ENCODE data around the gene ASIC3.
A peak's percentile ranks its signal among the peaks of the same experiment; 100 is the strongest.

Gene ASIC3

DNA sequence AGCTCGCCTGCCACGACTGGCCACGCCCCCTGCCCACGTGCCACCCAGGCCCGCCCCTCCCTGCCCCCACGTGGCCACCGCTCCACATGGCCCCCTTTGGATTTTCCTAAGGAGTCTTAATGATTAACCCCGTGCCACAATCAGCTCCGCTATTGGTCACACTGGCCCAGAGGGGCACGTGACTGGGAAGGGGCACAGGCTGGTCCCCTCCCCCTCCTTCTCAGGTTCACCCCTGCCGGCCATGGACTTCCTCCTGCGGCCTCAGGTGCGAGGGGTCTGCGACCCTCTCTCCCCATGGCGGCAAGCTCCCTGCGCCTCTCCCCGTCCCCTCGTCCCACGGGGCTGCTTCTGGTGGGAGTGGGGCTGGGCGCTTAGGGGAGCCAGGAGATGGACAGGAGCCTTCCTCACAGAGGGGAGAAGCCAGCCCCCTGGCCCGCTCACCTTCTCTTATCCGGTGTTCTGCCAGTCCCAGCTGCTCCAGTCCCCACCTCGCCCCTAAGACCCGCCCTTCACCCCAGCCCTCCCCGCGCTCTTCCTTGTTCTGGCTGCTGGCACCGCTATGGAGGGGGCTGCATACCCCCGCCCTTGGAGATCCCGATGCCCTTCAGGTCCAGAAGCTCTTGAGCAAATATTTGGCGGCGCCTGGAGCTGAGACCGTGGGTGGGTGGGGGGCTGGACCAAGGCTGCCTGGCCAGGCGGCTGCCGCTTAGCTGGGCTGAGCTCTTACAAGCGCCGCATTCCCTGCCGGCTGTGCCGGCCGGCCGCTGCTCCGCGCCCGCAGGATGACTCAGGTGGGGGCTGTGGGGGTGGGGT is 14.3 kb downstream of the ASIC3 start:
- 2% methylated on average over 39 to 43 of the region's 43 CpGs for WGBS, 2 experiments
- H3K4me3 ChIP-seq (ENCODE audit: insufficient read depth, low read depth, low read length): peak overlapping the region; percentile 33
- H3K4me1 ChIP-seq (ENCODE audit: control insufficient read depth, insufficient read depth, low read length): peaks cover 32% of the 10 kb centered on the region
- peaks cover 21% of the 10 kb centered on the region for H3K27me3 ChIP-seq (ENCODE audit: control insufficient read depth, insufficient read depth, low read length, poor library complexity, severe bottlenecking)
- no peak overlapping the region for H3K27ac ChIP-seq (ENCODE audit: insufficient read depth, low read depth, low read length, poor library complexity, severe bottlenecking)
- H3K9me3 ChIP-seq (ENCODE audit: control insufficient read depth, low read length): no peaks in the 10 kb centered on the region
- peaks cover 15% of the 10 kb centered on the region for H3K36me3 ChIP-seq (ENCODE audit: control insufficient read depth, insufficient read depth, low read length)

DNA sequence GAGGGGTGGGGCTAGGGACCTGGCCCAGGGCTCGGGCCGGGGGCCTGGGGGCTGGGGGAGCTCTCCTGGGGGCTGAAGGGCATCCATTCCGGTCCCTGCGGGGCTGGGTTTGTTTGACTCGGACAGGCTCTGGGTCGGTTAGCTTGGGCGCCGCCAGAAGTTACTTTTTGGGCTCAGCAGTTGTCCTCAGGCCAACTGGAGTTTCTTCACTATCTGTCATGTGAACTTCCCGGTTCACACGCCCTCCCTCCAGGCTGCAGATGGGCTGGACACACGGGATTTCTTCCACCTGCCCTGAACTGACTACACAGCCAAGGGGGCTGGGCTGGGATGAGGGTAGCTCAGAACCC is 14.9 kb downstream of the ASIC3 start:
- no peaks in the 10 kb centered on the region for H3K9me3 ChIP-seq (ENCODE audit: control insufficient read depth, low read length)
- H3K27ac ChIP-seq (ENCODE audit: insufficient read depth, low read depth, low read length, poor library complexity, severe bottlenecking): no peak overlapping the region
- H3K4me1 ChIP-seq (ENCODE audit: control insufficient read depth, insufficient read depth, low read length): peaks cover 32% of the 10 kb centered on the region
- no peak overlapping the region for H3K4me3 ChIP-seq (ENCODE audit: insufficient read depth, low read depth, low read length)
- H3K27me3 ChIP-seq (ENCODE audit: control insufficient read depth, insufficient read depth, low read length, poor library complexity, severe bottlenecking): peaks cover 21% of the 10 kb centered on the region
- WGBS, 2 experiments: 16 to 18% methylated on average over 11 of the region's 11 CpGs
- H3K36me3 ChIP-seq (ENCODE audit: control insufficient read depth, insufficient read depth, low read length): peaks cover 20% of the 10 kb centered on the region

DNA sequence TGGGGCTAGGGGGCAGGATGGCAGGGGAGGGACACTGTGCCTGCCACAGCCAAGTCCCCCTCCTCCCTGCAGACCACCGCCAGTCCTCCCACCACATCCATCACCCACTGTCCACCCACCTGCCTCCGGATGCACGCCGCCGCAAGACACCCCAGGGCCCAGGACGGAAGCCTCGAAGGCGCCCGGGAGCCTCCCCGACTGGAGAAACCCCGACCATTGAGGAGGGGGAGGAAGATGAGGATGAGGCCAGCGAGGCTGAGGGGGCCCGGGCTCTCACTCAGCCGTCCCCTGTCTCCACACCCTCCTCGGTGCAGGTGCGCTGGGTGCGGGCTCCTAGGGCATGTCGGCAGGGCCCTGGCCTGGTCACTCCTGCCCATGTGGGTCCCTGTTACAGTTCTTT is 16.1 kb downstream of the ASIC3 start:
- WGBS, 2 experiments: 94 to 96% methylated on average over 18 of the region's 18 CpGs

DNA sequence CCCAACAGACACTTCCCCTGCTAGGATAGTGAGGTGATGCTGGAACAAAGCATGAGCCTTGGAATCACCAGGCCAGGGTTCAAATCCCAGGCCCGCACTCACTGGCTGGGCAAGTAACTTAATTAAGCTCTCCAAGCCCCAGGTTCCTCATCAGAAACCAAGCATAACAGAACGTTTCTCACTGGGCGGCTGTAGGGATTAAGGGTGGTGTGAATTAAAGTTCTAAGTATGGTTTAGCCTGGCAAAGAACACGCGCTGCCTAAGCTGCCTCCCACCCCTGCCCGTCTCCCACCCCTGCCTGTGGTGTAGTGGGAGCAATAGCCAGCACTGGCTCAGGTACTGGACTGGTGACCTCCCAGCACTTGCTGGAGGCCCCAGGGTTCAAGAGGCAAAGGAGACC is 16.7 kb downstream of the ASIC3 start:
- peaks cover 21% of the 10 kb centered on the region for H3K27me3 ChIP-seq (ENCODE audit: control insufficient read depth, insufficient read depth, low read length, poor library complexity, severe bottlenecking)
- H3K4me3 ChIP-seq (ENCODE audit: insufficient read depth, low read depth, low read length): no peak overlapping the region
- no peak overlapping the region for H3K27ac ChIP-seq (ENCODE audit: insufficient read depth, low read depth, low read length, poor library complexity, severe bottlenecking)
- H3K36me3 ChIP-seq (ENCODE audit: control insufficient read depth, insufficient read depth, low read length): peaks cover 22% of the 10 kb centered on the region
- no peaks in the 10 kb centered on the region for H3K9me3 ChIP-seq (ENCODE audit: control insufficient read depth, low read length)
- 93% methylated on average over 6 of the region's 6 CpGs for WGBS, 2 experiments
- H3K4me1 ChIP-seq (ENCODE audit: control insufficient read depth, insufficient read depth, low read length): peaks cover 23% of the 10 kb centered on the region

More for the DNA sequence above, 16.1 kb downstream of the ASIC3 start:
- Histone ChIP-seq H3K4me3 (ENCODE audit: insufficient read depth, low read depth, low read length) (no peak overlapping the region), H3K9me3 (ENCODE audit: control insufficient read depth, low read length) (no peaks in the 10 kb centered on the region), H3K27me3 (ENCODE audit: control insufficient read depth, insufficient read depth, low read length, poor library complexity, severe bottlenecking) (peaks cover 21% of the 10 kb centered on the region), H3K4me1 (ENCODE audit: control insufficient read depth, insufficient read depth, low read length) (peaks cover 23% of the 10 kb centered on the region), H3K36me3 (ENCODE audit: control insufficient read depth, insufficient read depth, low read length) (peaks cover 21% of the 10 kb centered on the region), H3K27ac (ENCODE audit: insufficient read depth, low read depth, low read length, poor library complexity, severe bottlenecking) (no peak overlapping the region)

DNA sequence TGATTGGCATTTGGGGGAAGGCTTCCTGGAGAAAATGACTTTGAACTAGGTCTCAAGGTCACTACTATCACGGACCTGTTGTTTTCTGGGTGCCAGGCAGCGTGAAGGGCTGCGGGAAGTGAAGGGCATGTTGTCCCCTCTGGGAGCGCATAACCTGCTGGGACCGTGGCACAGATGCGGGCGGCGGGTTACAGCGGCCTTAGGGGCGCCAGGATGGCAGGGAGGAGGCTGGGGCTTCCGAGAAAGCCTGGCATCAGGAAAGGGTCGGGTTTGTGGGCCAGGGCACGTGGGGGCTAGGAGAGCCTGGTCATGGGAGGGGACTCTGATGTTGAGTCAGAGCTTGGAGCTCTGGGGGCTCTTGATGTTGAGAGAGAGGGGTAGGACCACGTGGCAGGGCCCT is 17.2 kb downstream of the ASIC3 start:
- H3K36me3 ChIP-seq (ENCODE audit: control insufficient read depth, insufficient read depth, low read length): peaks cover 28% of the 10 kb centered on the region
- H3K4me3 ChIP-seq (ENCODE audit: insufficient read depth, low read depth, low read length): no peak overlapping the region
- no peaks in the 10 kb centered on the region for H3K9me3 ChIP-seq (ENCODE audit: control insufficient read depth, low read length)
- H3K4me1 ChIP-seq (ENCODE audit: control insufficient read depth, insufficient read depth, low read length): peaks cover 22% of the 10 kb centered on the region
- H3K27me3 ChIP-seq (ENCODE audit: control insufficient read depth, insufficient read depth, low read length, poor library complexity, severe bottlenecking): peaks cover 17% of the 10 kb centered on the region
- H3K27ac ChIP-seq (ENCODE audit: insufficient read depth, low read depth, low read length, poor library complexity, severe bottlenecking): no peak overlapping the region
- WGBS, 2 experiments: 94 to 96% methylated on average over 14 of the region's 14 CpGs

DNA sequence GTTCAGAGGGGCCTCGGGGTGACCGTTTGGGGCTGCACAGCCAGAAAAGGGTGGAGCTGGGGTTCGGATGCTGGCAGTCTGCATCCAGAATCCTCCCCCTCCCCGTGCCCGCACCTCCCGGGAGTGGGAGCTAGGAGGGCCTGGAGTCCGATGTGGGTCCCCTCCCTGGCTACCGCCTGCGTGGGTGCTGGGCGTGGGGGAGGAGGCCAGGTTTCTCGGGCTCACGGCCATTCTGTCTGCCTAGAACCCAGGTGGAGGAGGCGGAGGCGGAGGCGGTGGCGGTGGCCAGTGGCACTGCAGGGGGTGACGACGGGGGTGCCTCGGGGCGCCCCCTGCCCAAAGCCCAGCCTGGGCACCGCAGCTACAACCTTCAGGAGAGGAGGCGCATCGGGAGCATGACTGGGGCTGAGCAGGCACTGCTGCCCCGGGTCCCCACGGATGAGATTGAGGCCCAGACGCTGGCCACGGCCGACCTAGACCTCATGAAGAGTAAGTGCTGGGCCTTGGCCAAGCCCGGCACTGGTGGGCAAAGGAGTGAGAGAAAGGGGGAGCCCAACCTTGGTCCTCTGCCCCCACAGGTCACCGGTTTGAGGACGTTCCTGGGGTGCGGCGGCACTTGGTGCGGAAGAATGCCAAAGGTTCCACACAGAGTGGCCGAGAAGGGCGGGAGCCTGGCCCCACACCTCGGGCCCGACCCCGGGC is 18.1 kb downstream of the ASIC3 start:
- H3K27ac ChIP-seq (ENCODE audit: insufficient read depth, low read depth, low read length, poor library complexity, severe bottlenecking): no peak overlapping the region
- WGBS, 2 experiments: 95% methylated on average over 39 of the region's 39 CpGs
- peaks cover 13% of the 10 kb centered on the region for H3K4me1 ChIP-seq (ENCODE audit: control insufficient read depth, insufficient read depth, low read length)
- no peak overlapping the region for H3K4me3 ChIP-seq (ENCODE audit: insufficient read depth, low read depth, low read length)
- H3K27me3 ChIP-seq (ENCODE audit: control insufficient read depth, insufficient read depth, low read length, poor library complexity, severe bottlenecking): peaks cover 8% of the 10 kb centered on the region
- H3K36me3 ChIP-seq (ENCODE audit: control insufficient read depth, insufficient read depth, low read length): peaks cover 31% of the 10 kb centered on the region
- H3K9me3 ChIP-seq (ENCODE audit: control insufficient read depth, low read length): no peaks in the 10 kb centered on the region

DNA sequence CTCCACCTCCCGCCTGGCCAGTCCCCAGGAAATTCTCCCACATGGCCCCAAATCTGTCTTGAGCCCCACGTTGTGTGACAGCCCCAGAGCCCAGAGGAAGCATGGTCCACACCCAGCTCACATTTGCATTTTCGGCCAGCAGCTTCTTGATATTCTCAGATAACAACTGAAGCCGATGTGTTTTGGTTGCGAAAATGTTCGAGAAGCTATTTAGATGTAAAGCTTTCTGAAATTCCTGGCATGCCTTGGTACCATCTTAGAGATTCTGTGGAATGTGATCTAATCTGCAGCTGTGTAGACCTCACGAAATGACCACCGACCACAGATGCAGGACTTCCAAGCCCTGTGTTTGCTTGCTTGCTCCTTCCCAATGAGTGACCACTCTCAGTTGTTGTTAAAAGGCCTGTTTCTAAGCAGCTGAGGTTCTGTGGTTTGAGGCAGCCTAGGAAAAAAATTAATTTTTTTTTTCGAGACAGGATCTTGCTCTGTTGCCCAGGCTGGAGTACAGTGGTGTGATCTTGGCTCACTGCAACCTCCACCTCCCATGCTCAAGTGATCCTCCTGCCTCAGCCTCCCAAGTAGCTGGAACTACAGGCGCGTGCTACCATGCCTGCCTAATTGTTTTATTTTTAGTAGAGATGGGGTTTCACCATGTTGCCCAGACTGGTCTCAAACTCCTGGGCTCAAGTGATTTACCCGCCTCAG is 19.9 kb downstream of the ASIC3 start:
- WGBS, 2 experiments: 80 to 83% methylated on average over 12 of the region's 12 CpGs
- Histone ChIP-seq H3K9me3 (ENCODE audit: control insufficient read depth, low read length) (no peaks in the 10 kb centered on the region), H3K36me3 (ENCODE audit: control insufficient read depth, insufficient read depth, low read length) (peaks cover 38% of the 10 kb centered on the region), H3K4me1 (ENCODE audit: control insufficient read depth, insufficient read depth, low read length) (no peaks in the 10 kb centered on the region), H3K4me3 (ENCODE audit: insufficient read depth, low read depth, low read length) (no peak overlapping the region), H3K27ac (ENCODE audit: insufficient read depth, low read depth, low read length, poor library complexity, severe bottlenecking) (no peak overlapping the region), H3K27me3 (ENCODE audit: control insufficient read depth, insufficient read depth, low read length, poor library complexity, severe bottlenecking) (no peaks in the 10 kb centered on the region)

DNA sequence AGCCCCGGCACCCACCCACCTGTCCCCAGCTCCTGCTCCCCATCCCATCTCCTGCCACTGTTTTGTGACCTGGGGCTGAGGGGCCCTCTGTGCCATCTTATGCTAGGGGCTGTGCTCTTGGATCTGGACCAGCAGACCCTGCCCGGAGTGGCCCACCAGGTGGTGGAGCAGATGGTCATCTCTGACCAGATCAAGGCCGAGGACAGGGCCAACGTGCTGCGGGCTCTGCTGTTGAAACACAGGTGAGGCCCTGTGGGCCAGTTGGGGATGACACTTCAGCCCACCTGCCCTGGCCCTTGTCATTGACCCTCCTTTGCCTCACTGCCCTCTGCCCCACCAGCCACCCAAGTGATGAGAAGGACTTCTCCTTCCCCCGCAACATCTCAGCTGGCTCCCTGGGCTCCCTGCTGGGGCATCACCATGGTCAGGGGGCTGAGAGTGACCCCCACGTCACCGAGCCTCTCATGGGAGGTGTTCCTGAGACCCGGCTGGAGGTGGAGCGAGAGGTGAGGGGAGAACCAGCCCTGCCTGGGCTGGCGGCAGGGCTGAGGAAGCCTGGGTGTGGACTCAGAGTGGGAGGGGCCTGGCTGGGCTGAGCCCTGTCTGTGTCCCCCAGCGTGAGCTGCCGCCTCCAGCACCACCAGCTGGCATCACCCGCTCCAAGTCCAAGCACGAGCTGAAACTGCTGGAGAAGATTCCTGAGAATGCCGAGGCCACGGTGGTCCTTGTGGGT is 21.7 kb downstream of the ASIC3 start:
- H3K27me3 ChIP-seq (ENCODE audit: control insufficient read depth, insufficient read depth, low read length, poor library complexity, severe bottlenecking): no peaks in the 10 kb centered on the region
- WGBS, 2 experiments: 96% methylated on average over 17 of the region's 17 CpGs
- no peak overlapping the region for H3K4me3 ChIP-seq (ENCODE audit: insufficient read depth, low read depth, low read length)
- no peaks in the 10 kb centered on the region for H3K9me3 ChIP-seq (ENCODE audit: control insufficient read depth, low read length)
- H3K36me3 ChIP-seq (ENCODE audit: control insufficient read depth, insufficient read depth, low read length): peaks cover 45% of the 10 kb centered on the region
- no peak overlapping the region for H3K27ac ChIP-seq (ENCODE audit: insufficient read depth, low read depth, low read length, poor library complexity, severe bottlenecking)
- H3K4me1 ChIP-seq (ENCODE audit: control insufficient read depth, insufficient read depth, low read length): no peaks in the 10 kb centered on the region

DNA sequence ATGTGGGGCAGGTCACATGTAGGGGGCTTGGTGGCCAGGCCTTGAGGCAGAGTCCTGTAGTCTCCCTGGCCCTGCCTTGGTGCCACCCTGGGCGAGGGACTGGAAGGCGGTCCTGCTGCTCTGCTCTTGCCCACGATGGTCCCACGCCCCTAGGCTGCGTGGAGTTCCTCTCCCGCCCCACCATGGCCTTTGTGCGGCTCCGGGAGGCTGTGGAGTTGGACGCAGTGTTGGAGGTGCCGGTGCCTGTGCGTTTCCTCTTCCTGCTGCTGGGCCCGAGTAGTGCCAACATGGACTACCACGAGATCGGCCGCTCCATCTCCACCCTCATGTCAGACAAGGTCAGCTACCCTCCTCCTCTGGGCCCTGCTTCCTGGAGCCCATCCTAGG is 22.2 kb downstream of the ASIC3 start:
- Histone ChIP-seq H3K36me3 (ENCODE audit: control insufficient read depth, insufficient read depth, low read length) (peaks cover 42% of the 10 kb centered on the region), H3K27me3 (ENCODE audit: control insufficient read depth, insufficient read depth, low read length, poor library complexity, severe bottlenecking) (no peaks in the 10 kb centered on the region), H3K4me1 (ENCODE audit: control insufficient read depth, insufficient read depth, low read length) (no peaks in the 10 kb centered on the region), H3K9me3 (ENCODE audit: control insufficient read depth, low read length) (no peaks in the 10 kb centered on the region), H3K4me3 (ENCODE audit: insufficient read depth, low read depth, low read length) (no peak overlapping the region), H3K27ac (ENCODE audit: insufficient read depth, low read depth, low read length, poor library complexity, severe bottlenecking) (no peak overlapping the region)
- 96% methylated on average over 15 of the region's 15 CpGs for WGBS, 2 experiments

All from ectodermal cell (in vitro differentiated cells).